Occipital lobe (tissue), 2 donors: ENCODE measurements around the gene CDC45. TPM values are rescaled to one million over a fixed set of nuclear protein-coding genes. Genes with fewer than 3 reads are reported as not detected.

Experiments used
- DNase-seq: peaks from one replicate; lab custom pipeline; 2025; lab: John Stamatoyannopoulos, UW
- total RNA-seq: library from RNA; depleted of rRNA; stranded (reverse); fragments of >200 nt; gene quantifications from one replicate; pipeline ENCODE4 v1.2.3, GENCODE V29; 2014

Gene CDC45
- total RNA-seq, 1 donor from 2014 or later = 1.4 TPM

DNA sequence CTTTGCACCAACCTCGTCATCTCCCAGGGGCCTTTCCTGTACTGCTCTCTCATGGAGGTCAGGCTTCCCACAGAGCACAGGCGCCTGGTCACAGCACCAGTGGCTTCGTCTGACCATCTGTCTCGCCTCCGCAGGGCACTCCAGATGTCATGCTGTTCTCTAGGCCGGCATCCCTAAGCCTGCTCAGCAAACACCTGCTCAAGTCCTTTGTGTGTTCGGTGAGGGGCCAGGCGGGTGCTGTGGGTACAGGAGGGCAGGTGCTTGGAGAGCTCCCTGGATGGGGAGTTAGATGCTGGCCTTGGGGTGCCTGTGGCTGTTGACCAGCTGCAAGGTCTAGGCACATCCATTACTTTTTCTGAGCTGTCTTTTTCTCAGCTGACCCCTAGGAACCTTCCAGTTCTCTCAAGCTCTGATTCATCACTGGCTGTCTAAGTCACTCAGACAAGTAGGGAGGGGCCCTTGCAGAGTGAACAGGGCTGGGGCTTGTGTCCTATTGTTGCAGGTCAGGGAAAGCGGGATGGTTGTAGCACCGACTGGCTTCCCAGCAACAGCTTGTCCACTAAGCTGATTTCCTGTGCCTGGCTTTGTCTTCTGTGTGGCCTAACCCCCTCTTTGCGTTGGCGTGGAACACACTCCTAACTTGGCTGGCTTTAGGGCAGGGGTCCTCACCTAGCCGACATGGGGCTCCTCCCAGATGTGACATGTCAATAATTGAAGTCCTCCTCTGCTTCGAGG lies 35.3 kb downstream of the CDC45 start:
- DNase-seq = no peak

DNA sequence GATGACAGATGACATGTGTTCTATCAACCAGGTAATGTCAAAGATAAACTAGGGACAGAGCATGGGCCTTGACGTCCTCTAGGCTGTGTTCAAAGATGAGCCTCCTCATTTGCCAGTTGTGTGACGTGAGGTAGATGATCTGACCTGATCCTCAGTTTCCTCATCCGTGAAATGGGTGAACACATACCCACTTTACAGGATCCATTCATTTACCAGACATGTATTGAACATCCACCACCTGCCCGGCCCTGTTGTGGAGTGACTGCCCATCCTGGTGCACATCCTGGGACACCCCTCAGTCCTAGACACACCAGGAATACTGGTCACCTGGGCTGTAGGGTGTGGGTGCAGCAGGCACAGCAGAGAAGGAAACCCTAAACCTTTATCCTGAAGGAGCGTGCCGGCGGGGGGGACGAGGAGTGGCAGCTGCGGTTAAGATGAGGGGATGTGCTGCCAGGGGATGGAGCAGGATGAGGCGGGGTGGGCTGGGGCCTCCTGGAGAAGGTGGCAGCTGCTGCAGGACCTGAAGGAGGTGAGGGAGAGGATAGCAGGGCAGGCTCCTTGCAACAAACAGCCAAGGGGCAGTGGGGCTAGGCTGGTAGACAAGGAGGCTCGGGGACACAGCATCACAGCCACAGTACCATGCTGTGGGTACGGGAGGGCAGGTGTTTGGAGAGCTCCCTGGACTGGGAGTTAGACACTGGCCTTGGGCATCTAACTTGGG lies 36.1 kb downstream of the CDC45 start:
- no peak for DNase-seq

DNA sequence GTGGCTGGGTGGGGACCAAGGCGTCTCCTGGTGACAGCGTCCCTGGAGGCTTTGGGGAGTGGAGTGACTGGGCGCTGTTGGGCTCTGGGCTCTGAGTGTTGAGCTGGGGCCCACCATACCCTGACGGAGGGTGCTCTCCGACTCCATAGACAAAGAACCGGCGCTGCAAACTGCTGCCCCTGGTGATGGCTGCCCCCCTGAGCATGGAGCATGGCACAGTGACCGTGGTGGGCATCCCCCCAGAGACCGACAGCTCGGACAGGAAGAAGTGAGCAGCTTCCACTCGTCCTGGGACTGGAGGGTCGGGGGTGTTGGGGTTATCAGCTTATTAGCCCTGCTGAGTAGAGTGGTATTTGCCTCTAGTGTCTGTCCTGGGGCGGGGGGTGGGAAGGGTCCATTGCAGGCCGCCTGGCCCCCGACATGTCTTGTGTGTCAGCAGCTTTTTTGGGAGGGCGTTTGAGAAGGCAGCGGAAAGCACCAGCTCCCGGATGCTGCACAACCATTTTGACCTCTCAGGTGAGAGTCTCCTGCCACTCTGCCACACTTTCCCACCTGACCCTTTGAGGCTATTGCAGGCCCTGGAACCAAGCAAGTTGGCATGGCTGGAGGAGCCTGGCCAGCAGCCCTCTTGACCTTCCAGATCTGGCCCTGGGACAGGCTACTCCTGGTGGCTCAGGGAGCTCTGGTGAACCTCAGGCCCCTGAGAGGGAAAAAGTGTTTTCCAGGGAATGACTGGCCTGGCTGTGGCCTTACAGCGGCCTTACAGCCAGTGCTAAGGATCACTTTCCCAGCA lies 36.9 kb downstream of the CDC45 start:
- no peak for DNase-seq

DNA sequence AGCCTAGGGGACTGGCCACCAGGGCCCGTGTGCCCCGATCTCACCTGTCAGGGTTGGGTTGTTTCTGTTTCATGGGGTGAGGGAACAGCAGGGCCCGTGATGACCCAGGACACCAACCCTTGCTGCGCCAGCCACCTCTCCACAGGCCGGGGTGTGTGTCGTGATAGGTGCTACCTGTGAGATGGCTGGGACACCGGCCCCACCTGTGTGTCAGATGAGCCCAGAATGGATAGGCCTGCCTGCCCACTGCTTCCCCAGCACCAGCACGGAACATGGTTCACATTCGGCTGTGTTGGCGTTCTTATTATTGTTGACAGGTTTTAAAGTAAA lies 37.4 kb downstream of the CDC45 start:
- DNase-seq = no peak

DNA sequence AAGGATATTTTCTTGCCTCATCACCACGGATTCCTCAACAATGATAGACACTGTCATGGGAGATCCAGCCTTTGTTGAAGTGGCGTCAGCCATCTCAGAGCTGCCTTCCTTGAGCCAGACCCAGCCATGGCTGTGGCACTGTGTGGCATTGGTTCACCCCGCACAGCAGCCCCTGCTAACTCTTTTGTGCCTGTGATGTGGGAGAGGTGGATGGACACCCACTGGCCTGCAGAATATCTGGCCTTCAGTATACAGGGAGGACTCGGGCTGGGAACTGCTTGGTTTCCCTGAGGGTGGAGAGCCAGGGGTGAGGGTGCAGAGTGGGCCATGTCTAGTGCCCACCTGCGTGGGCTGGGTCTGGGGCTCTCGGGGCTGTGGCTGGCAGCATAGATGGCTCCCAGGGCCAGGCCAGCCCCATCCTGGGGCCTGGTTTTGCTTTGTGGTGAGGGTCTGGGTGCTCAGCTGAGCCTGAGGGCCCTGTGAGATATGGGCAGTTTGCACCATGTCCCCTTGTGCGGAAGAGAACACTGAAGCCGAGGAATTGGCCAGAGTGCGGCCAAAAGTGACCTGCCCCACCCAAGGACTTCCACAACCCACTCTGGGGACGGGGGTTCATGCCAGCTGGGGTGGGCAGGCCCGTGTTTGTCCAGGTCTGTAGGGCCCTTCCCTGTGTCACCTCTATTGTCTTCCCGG lies 38.3 kb downstream of the CDC45 start:
- DNase-seq = no peak

DNA sequence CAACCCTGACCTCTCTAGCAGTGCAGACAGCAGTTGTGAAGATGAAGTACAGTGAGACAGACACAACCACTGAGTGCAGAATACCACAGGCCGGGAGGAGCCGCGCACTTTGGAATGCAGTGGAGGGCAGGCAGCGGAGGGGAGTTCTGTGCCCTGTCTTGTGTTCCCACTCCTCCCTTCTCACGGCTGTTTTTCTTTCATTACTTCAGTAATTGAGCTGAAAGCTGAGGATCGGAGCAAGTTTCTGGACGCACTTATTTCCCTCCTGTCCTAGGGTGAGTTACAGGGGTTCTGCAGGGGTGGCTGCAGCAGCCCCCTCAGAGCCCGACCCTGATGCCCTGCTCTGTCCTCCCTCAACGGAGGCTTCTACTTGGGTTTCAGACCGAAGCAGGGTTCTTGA lies 38.9 kb downstream of the CDC45 start:
- no peak for DNase-seq

DNA sequence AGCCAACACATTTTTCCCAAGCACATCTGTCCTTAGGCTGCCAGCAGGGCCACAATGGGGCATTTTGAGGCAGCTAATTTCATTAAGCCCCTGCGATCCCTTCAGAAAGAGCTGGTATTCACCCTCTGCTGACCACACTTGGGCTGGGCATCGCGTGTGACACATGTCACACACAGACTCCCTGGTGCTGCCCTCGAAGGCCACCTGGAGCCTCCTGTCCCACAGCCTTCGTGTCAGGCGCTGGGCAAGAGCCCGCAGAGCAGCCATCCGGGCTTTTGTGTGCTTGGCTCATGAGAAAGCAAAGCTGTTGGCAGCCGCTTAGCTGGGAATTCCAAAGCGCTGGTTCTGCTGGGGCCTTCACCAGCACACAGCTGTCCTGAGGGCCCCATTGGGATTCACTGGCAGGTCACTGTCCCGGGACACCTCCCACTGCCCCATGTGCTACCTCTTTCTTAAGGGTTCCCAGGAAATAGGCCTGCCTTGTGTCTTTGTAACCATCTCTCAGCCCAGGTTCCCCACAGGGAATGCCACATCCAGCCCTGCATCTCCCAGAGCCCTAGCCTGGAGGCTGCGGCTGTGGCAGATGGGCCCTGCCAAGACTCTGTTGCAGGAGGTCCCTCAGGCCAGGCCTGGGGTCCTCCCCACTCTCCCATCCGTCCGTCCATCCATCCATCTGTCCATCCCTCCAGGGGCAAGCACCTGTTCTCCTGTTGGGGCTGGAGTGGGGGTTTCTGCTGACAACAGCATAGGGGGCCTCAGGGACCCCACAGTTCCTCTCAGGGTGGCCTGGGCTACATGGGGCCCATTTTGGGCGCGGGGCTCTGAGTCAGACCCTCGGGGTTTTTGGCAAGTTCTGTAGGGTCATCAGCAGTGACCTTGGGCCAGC lies 39.6 kb downstream of the CDC45 start:
- DNase-seq = no peak

DNA sequence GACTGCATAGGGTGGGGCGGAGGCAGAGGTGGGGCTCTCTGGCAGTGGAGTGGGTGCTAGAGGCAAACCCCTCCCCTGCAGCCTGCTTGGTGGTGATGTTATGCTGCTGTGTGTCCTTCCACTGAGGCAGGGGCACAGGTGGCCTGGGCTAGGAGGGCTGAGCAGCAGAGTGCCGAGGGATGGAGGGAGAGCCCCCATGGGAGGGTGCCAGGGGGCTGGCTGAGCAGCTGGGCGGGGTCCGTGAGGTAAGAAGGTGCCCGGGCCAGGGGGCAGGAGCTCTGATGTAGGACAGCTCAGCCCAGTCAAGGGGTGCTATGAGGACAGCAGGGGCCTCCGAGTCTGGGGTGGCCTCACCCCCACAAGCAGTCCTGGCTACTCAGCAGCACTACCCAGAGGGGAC lies 40.3 kb downstream of the CDC45 start:
- no peak for DNase-seq

DNA sequence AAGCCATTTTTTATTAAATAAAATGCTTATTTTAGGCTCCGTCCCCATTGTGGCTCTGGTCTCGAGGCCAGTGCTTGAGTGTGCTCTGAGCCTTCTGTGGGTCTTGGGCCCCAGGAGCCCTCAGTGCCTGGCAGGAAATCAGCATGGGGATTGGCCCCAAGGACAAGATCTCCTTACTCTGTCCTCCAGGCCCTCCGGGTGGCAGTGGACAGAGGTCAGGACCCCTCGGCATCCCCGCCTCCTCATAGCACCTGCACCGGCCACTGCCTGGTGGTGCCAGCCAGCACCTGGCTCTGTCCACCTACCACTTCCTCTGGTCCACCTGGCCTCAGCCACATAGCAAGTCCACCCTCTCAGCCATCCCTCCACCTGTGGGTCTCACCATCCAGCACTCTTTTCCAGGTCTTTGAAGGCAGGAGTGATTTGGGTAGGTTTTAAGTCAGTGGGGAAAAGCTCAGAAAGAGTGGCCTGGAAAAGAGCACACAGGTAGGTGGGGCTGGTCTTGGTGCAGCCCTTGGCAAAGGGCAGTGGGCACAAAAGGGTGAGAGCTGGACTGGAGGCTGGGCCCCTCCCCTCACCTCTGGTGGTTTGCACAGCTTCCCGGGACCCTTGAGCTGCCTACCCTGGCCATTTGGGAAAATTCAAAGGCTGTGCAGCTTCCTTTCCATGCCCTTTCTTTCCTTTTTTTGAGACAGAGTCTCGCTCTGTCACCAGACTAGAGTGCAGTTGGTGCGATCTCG lies 41.0 kb downstream of the CDC45 start:
- no peak for DNase-seq

DNA sequence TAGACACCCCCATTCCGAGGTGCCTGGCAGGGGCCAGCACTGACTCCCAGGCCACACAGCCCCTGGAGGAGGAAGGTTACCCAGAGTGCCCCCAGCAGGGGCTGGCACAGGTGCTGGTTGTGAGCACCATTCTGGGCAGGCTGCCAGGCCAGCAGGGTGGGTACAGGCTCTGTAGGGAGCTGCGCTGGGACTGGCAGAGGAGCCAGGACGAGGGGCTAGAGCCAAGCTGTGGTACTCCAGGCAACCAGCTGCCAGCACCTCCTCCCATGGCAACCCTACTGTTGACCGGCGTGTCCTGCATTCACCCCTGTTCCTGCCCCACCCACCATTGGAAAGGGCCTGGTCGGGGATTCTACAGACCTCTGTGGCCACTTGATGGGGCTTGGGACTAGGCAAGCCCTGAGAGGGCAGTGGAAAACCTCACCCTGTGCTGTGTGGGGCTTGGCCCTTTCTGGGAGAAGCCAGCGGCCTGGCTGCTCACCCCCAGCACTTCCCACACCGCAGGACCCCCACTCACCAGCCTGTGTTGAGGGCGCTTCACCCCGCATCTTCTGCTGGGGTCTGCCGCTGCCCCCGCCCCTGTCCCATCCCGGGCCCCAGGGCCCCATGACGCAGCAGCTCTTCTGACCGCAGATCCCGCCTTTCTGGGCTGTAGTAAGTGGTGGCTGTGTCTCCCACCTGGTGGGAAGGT lies 42.6 kb downstream of the CDC45 start:
- no peak for DNase-seq

DNA sequence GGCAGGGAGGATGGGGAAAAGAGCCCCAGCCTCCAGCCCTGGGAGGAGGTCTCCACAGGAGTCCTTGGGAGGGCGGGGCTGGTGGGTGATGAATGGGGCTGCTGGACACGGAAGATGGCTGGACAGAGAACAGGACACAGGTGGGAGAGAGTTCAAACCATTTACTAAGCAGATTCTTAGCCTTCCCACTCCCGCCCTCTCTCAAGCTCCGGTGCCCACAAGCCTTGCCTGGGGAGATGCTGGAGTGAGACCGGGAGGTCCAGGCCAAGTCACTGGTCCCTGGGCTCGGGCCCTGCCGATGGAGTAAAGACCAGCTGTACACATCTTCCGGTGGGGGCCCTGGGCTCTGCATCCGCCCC lies 43.1 kb downstream of the CDC45 start:
- no peak for DNase-seq

DNA sequence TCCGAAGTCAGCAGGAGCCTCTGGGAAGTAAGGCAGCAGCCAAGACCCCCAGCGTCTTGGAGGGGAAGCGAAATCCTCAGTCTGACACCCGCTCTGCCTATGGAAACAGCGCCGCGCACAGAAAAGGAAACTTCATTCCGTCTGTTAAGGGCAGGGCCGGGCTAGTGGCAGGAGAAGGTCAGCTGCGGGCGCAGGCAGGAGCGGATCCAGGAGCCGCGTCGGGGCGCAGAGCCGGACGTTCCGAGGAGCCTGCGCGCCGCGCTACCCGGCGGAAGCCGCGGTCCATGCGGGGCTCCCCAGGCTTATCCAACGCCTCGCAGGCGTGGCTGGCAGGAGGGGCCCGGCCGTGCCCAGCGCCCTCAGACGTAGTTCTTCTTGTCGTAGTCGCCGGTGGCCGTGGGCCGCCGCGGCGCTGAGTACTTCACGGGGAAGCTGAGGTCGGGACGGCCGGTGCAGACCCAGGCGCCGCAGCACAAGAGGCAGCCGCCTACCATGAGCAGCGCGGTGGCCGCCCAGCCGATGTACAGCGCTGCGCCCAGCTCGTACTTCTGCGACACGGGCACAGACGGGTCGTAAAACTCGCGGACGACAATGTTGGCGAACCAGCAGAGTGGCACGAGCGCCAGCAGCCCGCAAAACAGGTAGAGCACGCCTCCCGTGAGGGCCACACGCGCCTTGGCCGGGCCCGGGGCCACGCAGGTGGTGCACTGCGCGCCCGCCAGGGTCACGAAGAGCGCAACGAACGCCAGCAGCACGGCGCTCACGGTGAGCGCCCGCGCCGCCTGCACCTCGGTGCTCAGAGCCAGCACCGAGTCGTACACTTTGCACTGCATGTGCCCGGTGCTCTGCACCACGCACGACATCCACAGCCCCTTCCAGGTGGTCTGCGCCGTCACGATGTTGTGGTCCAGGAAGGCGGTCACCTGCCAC lies 43.8 kb downstream of the CDC45 start:
- DNase-seq = no peak

DNA sequence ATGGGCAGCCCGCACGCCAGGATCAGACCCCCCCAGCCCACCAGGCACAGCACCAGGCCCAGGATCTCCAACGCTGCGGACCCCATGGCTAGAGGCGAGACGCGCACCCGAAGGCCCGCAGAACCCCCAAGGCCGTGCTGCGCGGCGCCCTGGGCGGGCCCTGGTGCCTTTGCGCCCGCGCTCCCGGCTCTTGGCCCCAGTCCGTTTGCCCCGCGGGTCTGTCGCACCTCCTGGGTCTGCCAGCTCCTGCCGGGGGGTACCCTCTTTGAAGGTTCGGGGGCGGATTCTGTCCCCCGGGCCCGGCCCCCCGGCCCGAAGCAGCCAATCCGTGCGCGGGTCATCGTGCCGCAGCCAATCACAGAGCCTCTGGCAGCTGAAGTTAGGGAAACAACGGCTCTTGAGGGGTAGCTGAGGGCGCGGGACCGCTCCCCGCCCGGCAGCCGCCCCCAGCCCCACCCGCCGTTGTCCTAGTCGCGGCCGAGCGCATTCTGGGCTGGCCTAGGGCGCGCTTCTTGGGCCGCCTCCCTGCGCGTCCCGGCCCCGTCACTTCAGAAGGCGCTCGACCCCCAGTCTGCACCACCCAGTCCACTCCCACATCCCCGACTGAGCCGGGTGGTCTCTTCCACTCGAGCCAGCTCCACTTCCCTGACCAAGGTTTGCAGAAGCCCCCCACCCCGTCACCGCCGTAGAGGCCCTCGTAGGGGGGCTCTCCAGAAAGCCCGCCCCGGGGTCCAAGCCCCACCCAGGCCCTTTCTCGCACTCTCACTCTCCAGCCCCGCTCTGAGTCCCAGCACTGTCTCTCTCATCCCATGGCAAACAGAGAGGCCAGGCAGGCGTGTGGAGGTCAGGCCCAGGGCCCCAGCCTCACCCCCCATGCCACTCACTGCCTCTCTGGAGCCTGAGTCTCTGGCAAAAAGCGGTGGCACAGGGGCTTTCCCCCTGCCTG lies 44.7 kb downstream of the CDC45 start, which contains the start of gene CLDN5:
CLDN5 (minus strand) TSS at position 241 of the 946 bp plus-strand sequence; CDS start at position 86, 155 bp downstream.
- DNase-seq = no peak

DNA sequence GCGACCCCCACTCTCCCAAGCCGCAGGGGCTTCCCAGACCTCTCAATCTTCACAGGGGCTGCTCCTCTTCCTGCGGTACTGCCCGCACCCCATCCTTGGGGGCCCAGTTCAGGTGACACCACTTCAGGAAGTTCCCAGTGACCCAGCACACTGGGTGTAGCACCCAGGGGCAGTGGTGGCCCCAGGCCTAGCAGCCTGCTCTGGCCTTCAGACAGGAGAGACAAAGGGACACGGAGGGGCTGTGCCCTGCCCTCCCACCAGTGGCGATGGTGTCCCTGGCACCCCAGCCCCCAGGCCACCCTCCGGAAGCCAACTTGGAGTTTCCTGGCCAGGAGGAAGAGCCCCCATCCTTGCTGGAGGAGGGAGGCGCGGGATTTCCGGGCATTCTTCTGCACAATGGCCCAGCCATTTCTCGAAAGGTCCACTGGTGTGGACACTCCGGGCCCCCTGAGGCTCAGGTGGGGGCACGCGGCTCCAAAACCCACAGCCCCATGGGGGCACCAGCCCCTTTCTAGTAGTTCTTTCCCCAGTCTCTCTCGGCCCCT lies 45.5 kb downstream of the CDC45 start:
- no peak for DNase-seq

DNA sequence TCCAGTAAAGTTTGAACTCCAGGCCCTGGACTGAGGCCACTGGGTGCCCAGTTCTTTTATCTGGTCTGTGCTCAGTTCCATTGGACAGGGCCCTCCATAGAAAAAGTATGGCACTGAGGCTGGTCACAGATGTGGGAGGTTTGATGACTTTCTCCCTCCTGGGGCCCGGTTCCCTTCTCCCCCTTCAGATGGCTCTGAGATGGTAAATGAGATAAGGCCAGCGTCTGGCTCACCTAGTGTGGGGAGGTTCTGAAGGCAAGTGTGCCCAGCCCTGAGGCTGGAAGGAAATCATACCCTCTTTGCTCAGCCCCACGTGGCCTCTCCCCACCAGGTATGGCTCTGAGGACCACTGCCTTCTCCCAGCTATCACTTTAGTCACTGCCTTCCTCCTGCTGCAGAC lies 45.9 kb downstream of the CDC45 start:
- no peak for DNase-seq

DNA sequence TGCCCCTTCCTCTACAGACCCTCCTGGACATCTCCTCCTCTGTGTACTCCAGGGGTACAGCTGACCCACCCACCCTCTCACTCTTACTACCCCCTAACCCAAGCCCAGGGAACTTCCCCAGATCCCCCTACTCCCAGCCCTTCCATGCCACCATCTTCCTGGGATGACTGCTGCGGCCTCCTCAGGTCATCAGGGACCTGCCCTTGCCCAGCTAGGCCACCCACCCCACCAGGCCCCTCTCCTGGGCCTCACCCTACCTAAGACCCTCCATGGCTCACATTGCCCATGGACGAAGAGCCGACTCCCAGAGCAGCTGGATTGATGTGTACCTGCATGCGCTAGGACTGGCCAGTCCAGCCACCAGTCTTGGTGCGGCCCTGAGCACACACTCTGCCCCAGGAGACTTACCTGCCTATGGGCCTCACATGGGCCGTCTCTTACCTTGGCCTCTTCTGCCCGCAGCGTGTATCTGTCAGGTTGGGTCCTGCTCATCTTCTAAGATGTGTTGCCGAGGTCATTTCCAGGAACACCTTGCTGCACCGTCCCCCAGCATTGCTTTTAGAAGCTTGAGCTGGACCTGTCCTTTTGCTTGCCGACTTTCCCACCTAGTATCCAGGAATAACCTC lies 46.5 kb downstream of the CDC45 start:
- no peak for DNase-seq
